Measurements from ENCODE around the gene B3GALT6.

The B3GALT6 gene

DNA sequence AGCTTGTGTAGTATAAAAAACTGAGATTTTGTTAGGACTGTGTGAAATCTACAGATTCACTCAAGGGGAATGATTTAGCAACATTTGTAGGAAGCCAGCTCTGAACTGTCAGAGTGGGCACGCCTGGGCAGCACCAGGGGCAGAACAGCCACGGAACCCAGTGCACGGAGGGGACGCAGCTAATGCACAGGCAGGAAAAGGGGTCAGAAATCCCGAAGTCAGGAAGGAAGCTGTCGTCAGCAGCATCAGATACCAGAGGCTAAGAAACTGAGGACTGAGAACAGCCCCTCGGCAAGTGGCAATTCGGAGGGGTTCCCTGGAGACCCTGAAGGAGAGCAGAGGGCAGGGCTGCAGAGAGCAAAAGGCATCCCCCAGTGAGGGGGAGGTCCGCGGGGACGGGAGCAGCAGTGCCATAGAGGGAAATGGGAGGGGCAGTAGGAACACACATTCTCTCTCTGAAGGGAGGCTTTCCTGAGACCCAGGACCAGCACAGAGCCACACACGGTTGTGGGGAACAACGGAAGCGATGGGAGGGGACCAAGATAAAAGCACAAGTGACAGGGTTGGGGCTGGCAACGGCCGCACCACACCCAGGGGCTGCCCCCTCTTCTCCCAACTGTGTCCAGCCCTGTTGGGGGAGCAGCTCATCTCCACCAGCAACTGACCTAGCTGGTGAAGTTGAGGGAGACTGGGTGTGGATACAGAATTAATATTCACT lies 29.0 kb downstream of the B3GALT6 start:
- no peak overlapping the region for H3K4me3 ChIP-seq (ENCODE audit: low read depth, low read length)
- TF ChIP-seq, protein P1, sequence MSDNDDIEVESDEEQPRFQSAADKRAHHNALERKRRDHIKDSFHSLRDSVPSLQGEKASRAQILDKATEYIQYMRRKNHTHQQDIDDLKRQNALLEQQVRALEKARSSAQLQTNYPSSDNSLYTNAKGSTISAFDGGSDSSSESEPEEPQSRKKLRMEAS (IDR thresholded peaks at IDR 0.05; ENCODE audit: low read depth, low read length) = no peak
- TF ChIP-seq POLR2A (IDR thresholded peaks at IDR 0.05; ENCODE audit: extremely low read depth, insufficient read length) = no peak
- no peak for TF ChIP-seq MYC (IDR thresholded peaks at IDR 0.05; ENCODE audit: low read depth, low read length)
- DNase-seq (ENCODE audit: low read depth) = no peak

DNA sequence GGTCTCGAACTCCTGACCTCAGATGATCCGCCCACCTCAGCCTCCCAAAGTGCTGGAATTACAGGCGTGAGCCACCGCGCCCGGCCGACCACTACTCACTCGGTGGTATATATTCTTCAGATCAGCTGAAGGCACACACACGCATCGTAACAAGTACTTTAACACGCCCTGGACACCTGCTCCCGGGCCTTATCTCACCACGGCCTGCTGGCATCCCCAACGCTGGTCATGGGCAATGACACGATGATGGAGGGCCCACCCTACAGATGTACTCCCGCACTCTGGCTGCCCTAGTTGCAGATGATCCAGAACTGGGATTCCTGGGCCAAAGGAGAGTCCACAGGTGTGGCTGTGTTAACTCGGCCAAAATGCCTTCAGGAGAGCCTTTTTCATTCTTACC lies 30.0 kb downstream of the B3GALT6 start:
- H3K4me3 ChIP-seq (ENCODE audit: low read depth, low read length) = no peak overlapping the region
- TF ChIP-seq MYC (IDR thresholded peaks at IDR 0.05; ENCODE audit: low read depth, low read length) (no peak), POLR2A (IDR thresholded peaks at IDR 0.05; ENCODE audit: extremely low read depth, insufficient read length) (no peak)
- TF ChIP-seq, protein P2, sequence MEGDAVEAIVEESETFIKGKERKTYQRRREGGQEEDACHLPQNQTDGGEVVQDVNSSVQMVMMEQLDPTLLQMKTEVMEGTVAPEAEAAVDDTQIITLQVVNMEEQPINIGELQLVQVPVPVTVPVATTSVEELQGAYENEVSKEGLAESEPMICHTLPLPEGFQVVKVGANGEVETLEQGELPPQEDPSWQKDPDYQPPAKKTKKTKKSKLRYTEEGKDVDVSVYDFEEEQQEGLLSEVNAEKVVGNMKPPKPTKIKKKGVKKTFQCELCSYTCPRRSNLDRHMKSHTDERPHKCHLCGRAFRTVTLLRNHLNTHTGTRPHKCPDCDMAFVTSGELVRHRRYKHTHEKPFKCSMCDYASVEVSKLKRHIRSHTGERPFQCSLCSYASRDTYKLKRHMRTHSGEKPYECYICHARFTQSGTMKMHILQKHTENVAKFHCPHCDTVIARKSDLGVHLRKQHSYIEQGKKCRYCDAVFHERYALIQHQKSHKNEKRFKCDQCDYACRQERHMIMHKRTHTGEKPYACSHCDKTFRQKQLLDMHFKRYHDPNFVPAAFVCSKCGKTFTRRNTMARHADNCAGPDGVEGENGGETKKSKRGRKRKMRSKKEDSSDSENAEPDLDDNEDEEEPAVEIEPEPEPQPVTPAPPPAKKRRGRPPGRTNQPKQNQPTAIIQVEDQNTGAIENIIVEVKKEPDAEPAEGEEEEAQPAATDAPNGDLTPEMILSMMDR (IDR thresholded peaks at IDR 0.05; ENCODE audit: low read depth, low read length) = no peak
- TF ChIP-seq, protein P1 (IDR thresholded peaks at IDR 0.05; ENCODE audit: low read depth, low read length) = no peak
- DNase-seq (ENCODE audit: low read depth) = no peak

DNA sequence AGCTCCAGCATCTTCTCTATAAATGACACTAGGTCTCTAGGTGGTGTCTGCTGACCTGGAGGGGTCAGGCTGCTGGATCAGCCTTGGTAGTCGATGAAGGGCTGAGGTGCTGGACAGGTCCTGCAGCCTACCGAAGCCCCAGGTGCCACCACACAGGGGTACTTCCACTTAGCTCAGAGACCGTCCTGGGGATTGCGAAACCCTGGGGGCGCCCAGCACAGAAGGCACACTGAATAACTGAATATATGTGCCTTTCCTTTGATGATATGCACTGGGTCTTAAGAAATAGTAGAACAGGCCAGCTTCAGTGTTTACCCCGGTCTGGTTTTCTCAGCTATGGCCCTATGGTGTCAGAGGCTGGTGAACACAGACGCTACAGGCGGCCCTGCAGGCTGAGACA lies 30.7 kb downstream of the B3GALT6 start:
- no peak overlapping the region for H3K4me3 ChIP-seq (ENCODE audit: low read depth, low read length)
- DNase-seq (ENCODE audit: low read depth) = no peak
- TF ChIP-seq POLR2A (IDR thresholded peaks at IDR 0.05; ENCODE audit: extremely low read depth, insufficient read length) (no peak), MYC (IDR thresholded peaks at IDR 0.05; ENCODE audit: low read depth, low read length) (no peak)
- TF ChIP-seq, protein P1 (IDR thresholded peaks at IDR 0.05; ENCODE audit: low read depth, low read length) = no peak
- TF ChIP-seq, protein P2 (IDR thresholded peaks at IDR 0.05; ENCODE audit: low read depth, low read length) = no peak

DNA sequence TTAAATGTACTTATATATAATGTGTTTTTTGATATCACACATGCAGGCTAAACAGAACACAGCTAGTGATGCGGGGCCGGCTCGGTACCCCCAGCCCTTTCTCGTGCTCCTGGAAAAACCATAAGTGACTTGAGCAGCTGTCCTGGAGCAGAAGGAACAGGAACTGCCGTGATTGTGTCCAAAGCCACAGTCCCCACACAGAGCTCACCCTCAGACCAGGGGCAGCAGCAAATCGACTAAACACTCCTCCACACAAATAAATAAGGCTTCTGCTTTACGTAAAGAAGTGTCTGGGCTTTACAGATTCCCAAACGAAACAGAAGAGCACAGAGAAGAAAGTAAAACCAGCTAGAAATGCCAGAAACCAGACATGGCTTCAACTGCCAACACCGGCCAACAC lies 32.0 kb downstream of the B3GALT6 start:
- TF ChIP-seq, protein P1 (IDR thresholded peaks at IDR 0.05; ENCODE audit: low read depth, low read length) = no peak
- TF ChIP-seq POLR2A (IDR thresholded peaks at IDR 0.05; ENCODE audit: extremely low read depth, insufficient read length) (no peak), MYC (IDR thresholded peaks at IDR 0.05; ENCODE audit: low read depth, low read length) (no peak)
- TF ChIP-seq, protein P2 (IDR thresholded peaks at IDR 0.05; ENCODE audit: low read depth, low read length) = no peak
- H3K4me3 ChIP-seq (ENCODE audit: low read depth, low read length) = no peak overlapping the region
- DNase-seq (ENCODE audit: low read depth) = no peak

DNA sequence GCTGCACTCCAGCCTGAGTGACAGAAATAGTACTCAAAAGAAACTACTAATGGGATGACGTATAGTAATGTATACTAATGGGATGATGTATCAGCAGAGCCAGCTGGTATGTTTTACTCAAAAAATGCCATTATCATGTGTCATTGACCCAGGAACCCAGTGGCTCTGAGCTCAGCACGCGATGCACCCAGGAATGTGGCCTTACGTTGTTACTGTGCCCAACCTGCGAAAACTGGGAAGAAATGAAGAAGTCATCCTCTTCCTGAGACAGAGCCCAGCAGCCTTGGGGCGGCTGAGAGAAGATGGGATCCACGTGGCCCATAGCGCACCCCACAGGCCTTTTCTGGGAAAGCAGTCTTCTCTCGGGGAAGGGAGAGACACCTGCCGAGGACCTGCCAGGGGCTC lies 32.8 kb downstream of the B3GALT6 start:
- DNase-seq (ENCODE audit: low read depth) = no peak
- no peak overlapping the region for H3K4me3 ChIP-seq (ENCODE audit: low read depth, low read length)
- no peak for TF ChIP-seq POLR2A (IDR thresholded peaks at IDR 0.05; ENCODE audit: extremely low read depth, insufficient read length)
- TF ChIP-seq, protein P2 (IDR thresholded peaks at IDR 0.05; ENCODE audit: low read depth, low read length) = peak; percentile 10

DNA sequence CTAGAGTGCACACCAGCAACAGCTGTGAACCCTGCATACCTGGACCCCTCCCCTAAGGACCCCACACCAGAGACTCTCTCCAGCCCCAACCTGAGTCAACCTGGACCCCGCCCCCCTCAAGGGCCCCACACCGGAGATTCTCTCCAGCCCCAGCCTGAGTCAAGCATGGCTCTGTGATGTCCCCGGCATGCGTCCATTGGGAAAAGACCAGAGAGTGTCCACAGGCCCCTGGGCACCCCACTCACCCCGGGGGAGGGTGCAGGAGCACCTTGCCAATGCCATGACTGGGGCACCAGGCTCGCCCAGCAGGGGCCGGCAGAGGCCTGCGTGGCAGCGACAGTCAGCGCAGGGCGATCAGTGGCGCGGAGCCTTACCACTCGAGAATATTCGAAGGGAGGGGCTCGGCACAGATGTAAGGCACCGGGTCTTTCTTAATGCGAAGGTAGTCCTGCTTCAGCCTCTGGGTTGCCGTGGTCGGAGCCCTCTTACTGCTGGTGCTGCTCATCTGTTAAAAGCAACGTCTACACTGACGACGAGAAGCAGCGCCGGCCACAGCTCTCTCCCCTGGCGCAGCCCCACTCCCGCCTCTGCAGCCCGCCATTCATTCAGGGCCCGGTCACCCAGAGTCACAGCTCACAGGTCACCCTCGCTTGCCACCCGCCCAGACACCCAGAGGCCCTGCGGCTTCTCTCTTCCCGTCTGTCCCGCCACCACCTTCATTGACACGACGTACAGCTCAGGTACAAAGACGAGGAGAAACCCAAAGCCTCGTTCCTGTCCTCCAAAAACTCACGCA lies 35.6 kb downstream of the B3GALT6 start:
- TF ChIP-seq POLR2A (IDR thresholded peaks at IDR 0.05; ENCODE audit: extremely low read depth, insufficient read length) (no peak), MYC (IDR thresholded peaks at IDR 0.05; ENCODE audit: low read depth, low read length) (no peak)
- TF ChIP-seq, protein P2 (IDR thresholded peaks at IDR 0.05; ENCODE audit: low read depth, low read length) = no peak
- TF ChIP-seq, protein P1 (IDR thresholded peaks at IDR 0.05; ENCODE audit: low read depth, low read length) = no peak
- no peak for DNase-seq (ENCODE audit: low read depth)
- no peak overlapping the region for H3K4me3 ChIP-seq (ENCODE audit: low read depth, low read length)
